NCI-H2081 (cell line): ENCODE data around the gene AKAP17A.

Source experiments
- DNase-seq, 2 experiments: peaks; one replicate each; lab custom pipeline; 2025; lab: John Stamatoyannopoulos, UW

AKAP17A gene

GRCh38 chrX:1582686-1583437 lies 8.5 kb upstream of the AKAP17A start:
- no peak for DNase-seq

- DNase-seq: no peak
Observed at GRCh38 chrX:1584237-1585011, 7.0 kb upstream of the AKAP17A start.

- DNase-seq: no peak
Observed at GRCh38 chrX:1587161-1587560, 4.2 kb upstream of the AKAP17A start.

- no peak for DNase-seq
Observed at GRCh38 chrX:1589356-1590130, 1.9 kb upstream of the AKAP17A start.

- DNase-seq: no peak
Observed at GRCh38 chrX:1591863-1592469, 562 bp downstream of the AKAP17A start.

GRCh38 chrX:1592470-1593142 lies 1.2 kb downstream of the AKAP17A start:
- DNase-seq: no peak

GRCh38 chrX:1593286-1594271 lies 2.2 kb downstream of the AKAP17A start:
- DNase-seq: no peak

GRCh38 chrX:1595711-1596060 lies 4.3 kb downstream of the AKAP17A start:
- DNase-seq: no peak

- DNase-seq: no peak
Observed at GRCh38 chrX:1596676-1597344, 5.4 kb downstream of the AKAP17A start.

GRCh38 chrX:1597345-1598020 lies 6.1 kb downstream of the AKAP17A start:
- DNase-seq: no peak

GRCh38 chrX:1598021-1598875 lies 6.8 kb downstream of the AKAP17A start:
- DNase-seq: no peak

- no peak for DNase-seq
Observed at GRCh38 chrX:1598876-1599790, 7.7 kb downstream of the AKAP17A start.

- no peak for DNase-seq
Observed at GRCh38 chrX:1599791-1600405, 8.5 kb downstream of the AKAP17A start.

GRCh38 chrX:1600406-1601050 lies 9.1 kb downstream of the AKAP17A start:
- no peak for DNase-seq

- no peak for DNase-seq
Observed at GRCh38 chrX:1601051-1601767, 9.8 kb downstream of the AKAP17A start.

GRCh38 chrX:1601768-1602085 lies 10.3 kb downstream of the AKAP17A start:
- no peak for DNase-seq
